ENCODE data around the gene IL31RA.

Gene IL31RA

DNA sequence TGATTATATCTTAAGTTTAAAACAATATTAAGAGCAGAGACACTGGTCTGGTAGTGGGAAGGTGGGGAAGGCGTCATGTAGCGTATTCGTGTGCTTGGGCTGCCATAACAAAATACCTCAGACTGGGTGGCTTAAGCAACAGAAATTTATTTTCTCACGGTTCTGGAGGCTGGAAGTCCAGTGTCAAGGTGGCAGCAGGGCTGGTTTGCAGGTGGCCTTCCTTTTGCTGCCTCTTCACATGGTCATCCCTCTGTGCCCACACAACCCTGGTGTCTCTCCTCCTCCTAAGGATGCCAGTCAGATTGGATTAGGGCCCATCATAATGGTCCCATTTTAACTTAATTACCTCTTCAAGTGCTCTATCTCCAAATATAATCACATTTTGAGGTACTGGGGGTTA lies 9.6 kb downstream of the IL31RA start:
- DNase-seq: no peak

GRCh38 chr5:55864606-55865541 lies 13.7 kb downstream of the IL31RA start:
- DNase-seq: no peak

GRCh38 chr5:55865831-55866230 lies 14.7 kb downstream of the IL31RA start:
- DNase-seq: no peak

DNA sequence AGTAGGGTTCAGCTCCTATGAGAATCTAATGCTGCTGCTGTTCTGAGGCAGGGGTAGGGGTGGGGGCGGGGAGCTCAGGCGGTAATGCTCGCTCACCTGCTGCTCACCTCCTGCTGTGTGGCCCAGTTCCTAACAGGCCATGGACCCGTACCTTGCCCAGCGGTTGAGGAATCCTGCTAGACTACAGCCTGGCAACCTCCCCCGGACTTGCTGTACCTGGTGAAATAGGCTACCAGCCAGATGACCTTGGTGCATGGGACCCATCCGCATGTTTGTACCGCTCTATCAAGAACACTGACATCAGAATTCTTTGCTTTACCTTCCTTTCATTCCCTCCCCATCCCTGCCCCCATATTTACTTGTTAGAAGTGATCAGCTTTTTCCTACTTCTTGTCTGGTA lies 15.3 kb downstream of the IL31RA start:
- no peak for DNase-seq

DNA sequence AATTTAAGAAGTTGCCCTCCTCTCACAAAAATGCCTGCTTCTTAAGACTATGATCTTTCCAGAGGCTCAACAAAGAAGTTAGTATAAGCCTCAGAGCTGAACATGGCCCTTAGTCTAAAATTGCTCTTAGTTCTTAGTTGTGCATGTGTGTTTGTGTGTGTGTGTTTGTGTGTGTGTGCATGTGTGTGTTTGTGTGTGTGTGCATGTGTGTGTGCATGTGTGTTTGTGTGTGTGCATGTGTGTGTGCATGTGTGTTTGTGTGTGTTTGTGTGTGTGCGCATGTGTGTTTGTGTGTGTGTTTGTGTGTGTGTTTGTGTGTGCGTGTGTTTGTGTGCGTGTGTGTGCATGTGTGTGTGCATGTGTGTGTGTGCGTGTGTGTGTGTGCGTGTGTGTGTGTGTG lies 15.8 kb downstream of the IL31RA start:
- DNase-seq: no peak

DNA sequence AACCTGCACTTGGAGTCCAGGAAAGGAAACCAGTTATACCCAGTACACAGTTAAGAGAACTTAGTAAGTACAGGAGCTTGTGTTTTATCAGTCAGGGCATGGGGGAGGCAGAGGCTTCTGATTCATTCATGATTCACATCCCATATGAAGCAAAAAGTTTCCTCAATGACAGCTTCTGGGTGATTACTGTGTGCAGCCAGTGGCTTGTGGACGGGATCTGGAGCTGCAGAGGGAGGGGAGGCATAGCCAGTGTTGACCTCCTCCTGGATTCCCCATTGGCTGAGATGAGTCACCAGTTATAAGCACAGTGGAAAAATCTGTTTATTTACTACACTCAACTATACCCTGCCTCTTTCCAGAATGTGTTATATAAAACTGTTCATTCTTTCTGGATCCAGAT lies 17.7 kb downstream of the IL31RA start:
- no peak for DNase-seq

- DNase-seq: no peak
Observed at GRCh38 chr5:55869847-55870246, 18.7 kb downstream of the IL31RA start.

DNA sequence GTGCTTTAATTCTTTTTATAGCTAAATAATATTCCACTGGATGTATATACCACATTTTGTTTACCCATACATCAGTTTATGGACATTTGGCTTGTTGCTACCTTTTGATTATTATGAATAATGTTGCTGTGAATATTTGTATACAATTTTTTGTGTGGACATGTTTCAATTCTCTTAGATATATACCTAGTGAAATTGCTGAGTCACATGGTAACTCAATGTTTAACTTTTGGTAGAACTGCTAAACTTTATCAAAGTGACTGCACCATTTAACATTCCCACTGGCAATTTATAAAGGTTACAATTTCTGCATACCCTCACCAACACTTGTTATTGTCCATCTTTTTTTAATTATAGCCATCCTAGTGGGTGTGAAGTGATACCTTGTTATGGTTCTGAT lies 22.1 kb downstream of the IL31RA start:
- no peak for DNase-seq

DNA sequence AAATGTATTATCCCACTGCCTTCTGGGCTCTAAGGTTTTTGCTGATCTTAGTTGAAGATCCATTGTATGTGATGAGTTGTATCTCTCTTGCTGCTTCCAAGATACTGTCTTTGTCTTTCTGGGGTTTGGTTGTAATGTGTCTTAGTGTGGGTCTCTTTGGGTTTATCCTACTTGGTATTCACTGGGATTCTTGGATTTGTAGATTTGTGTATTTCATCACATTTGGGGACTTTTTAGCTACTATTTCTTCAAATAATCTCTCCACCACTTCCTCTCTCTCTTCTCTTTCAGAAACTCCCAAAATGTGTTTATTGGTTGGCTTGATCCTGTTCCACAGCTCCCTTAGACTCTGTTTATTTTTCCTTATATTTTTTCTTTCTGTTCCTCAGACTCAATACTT lies 26.5 kb downstream of the IL31RA start:
- DNase-seq: no peak

DNA sequence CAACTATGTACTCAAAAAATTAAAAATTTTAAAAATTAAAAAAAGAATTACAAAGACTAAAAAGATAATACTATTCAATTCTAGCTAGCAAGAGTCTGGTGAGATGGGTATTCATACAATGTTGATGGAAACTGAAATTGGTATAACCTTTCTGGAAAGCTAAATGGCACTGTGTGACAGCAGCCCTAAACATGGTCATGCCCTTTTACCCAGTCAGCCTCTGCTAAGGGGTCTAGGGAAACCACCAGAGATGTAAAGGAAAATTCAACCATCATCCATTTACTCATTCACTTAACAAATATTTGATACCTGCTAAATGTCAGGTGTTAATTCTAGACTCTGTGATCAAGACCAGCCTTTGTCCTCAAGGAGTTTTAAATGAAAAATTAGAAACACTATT lies 29.3 kb downstream of the IL31RA start:
- no peak for DNase-seq

- DNase-seq: no peak
Observed at GRCh38 chr5:55885359-55885758, 34.2 kb downstream of the IL31RA start.

DNA sequence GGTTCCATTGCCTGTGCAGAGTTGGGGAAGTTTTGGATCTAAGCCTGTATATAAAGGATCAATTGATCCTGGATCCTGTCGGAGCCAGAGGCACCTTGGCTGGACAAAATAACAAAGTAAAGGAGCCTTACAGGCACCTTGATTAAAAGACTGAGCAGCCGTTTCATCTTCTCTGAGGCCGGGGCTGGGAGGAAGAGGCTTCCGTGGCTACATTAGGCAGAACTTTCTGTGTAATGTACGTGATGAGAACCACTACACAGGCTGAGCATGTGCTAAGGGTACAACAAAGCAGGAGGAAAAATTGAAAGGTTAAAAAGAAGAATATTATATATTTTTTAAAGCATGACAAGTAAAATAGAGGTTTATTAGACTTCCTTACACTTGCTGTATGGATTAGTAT lies 37.0 kb downstream of the IL31RA start:
- DNase-seq: no peak

DNA sequence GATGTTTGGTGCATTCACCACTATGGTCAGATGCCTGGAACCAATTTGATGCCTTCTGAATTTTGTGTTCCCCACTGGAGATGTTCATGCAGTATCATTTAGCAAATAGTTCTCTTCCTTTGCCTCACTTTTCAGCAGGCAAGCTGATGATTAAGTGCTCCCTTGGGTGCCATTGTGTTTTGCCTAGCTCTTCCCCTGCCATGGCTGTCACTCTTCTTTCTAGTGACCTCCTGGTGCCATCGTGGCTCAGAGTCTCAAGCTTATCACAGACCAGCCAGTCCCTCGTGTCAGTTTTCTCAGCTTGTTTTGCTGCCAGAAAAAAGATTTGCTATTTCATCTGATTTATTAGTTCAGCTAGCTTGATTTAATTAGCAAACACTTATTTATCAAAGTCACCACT lies 41.3 kb downstream of the IL31RA start:
- no peak for DNase-seq

DNA sequence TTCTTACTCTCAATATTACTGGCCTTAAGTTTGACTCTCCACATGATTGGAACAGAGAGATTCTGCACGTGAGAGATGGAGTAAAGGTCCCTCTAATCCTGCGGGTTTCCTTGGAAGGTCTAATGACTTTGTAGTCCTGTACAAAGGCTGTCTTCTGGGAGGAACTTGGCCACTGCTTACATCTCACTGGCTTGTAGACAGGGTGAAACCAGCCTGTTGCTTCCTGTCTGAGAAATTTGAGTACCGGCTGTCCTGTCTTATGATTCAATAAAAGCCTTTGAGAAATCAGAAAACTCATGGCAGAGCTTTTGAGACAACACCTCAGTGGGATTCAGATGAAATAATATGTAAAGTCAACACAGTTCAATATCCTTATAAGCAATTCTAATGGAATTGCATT lies 43.0 kb downstream of the IL31RA start:
- no peak for DNase-seq

GRCh38 chr5:55895346-55895745 lies 44.2 kb downstream of the IL31RA start:
- no peak for DNase-seq

DNA sequence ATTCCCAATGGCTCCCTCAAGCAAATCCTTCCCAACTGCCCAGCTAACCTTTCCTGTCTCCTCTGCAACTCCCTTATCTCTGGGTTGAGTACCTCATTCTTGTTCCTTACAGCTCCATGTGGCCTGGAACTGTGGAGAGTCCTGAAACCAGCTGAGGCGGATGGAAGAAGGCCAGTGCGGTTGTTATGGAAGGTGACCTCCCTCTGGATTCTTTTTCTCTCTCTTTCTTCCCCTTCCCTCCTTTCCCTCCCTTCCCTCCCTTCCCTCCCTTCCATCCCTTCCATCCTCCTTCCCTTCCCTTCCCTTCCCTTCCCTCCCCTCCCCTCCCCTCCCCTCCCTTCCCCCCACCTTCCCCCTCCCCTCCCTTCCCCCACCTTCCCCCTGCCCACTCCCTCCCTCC lies 45.1 kb downstream of the IL31RA start:
- DNase-seq: no peak

- DNase-seq: no peak
Observed at GRCh38 chr5:55896663-55897062, 45.5 kb downstream of the IL31RA start.

DNA sequence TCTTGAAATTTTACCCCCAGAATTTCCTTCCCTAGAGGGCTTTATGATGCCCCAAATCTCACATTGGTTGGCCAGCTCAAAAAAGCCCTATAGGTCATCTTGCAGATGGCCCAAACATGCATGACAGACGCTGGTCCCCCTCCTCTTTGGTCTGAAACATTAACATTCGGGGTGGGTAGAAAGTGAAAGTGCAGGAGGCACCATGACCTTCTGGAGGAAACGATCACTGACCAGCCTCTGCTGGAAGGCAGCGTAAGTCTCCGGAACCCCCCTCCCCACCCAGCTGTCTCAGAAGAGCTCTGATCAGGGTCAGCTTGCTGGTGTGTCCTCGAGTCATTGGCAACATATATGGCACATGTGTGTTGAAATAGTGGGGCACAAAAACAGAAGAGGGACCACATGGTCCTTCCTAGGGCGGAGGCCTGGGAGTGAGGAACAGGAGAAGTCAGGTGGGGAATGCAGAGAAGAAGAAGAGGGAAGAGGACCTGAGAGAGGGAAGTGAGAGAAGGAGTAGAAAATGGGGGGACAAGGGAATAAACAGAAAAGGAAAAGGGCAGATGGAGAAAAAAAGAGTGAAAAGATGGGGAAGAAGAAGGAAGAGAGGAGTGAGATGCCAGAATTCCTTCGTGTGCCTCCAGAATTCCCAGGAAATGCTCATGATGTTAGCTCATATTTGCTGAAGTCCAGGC lies 46.2 kb downstream of the IL31RA start:
- no peak for DNase-seq

GRCh38 chr5:55897905-55898304 lies 46.7 kb downstream of the IL31RA start:
- DNase-seq: no peak

DNA sequence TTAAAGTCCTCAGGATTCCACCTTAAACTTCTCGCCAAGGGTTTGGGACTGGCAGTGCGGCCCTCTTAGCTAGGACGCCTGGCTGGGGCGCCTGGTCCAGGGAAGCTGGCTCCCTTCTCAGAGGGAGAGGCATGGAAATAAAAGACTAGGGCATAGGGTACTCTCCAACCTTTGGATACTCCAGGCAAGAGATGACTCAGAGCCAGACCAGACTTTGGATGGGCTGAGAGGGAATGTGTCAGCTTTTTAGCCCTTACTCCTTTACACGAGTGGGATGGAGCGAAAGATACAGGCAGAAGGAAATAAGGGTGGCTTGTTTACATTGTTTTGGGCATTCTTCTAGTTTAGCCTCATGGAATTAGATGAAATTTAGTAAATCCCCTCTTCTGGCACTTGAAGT lies 48.2 kb downstream of the IL31RA start:
- no peak for DNase-seq

DNA sequence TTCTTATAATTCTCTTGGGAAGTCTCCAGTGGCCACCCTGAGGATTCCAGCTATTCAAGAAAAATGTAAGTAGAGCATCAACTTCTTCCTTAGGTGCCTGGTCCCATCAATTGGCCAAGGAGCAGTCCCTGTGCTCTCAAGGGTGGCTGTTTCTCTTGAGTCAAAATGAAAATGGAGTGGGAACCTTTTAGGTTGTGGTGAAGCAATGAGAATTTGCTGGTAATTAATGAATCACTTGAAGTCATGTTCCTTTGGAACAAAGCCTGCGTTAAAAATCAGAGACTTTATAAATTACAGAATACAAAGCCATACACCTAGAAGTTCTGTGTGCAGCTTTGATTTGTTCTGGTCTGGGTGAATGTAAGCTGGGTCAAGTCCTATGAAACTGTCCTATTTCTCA lies 48.9 kb downstream of the IL31RA start:
- DNase-seq: no peak

GRCh38 chr5:55900776-55901175 lies 49.6 kb downstream of the IL31RA start:
- DNase-seq: no peak

GRCh38 chr5:55902696-55903095 lies 51.5 kb downstream of the IL31RA start:
- DNase-seq: no peak

DNA sequence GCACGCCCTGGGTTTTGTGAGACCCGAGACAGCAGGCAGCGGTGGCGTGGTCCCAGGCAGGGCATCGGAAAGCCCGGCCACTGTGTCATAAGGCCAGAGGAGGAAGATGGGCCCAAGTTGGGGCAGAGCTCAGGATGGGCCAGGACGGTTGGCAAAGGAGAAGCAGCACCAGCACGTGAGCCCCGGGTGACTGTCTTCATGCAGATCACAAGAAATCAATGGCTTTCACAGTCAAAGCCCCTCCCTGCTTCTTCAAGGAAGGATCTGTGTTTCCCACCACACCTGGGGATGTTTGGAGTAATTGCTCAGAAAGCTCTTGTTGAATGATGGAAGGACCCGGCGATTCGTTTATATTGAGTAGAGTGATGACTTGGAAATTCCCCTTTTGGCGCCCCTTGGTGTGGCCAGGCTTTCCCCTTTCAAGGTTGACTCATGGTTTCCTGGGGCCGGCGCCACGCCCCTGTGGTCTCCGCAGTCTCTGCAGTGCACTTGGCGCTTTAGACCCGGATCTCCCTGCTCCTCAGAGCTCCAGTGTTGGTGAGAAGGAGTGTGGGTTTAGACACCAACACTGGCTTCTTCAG lies 52.1 kb downstream of the IL31RA start:
- peak; percentile 30 for DNase-seq

Measured in RPMI8226 (cell line).